ENCODE measurements around the gene ELOVL2. TPM values are rescaled to one million over a fixed set of nuclear protein-coding genes. Genes with fewer than 3 reads are reported as not detected.

ELOVL2 gene
- polyA plus RNA-seq, 3 donors: not detected

GRCh38 chr6:11042750-11043377, 1.2 kb downstream of the ELOVL2 start:
- H2AFZ ChIP-seq (ENCODE audit: insufficient read depth, low read depth, low read length, poor library complexity, severe bottlenecking): no peak overlapping the region
- Mint-ChIP-seq H3K27ac (peak overlapping the region in 1 of 7 donors; percentile 36), H3K4me3 (peak overlapping the region; percentile 68 to 84), H3K4me1 (peaks cover 14% of the 10 kb centered on the region), H3K9me3 (peaks cover 5 to 15% (median 7%) of the 10 kb centered on the region in 7 donors), H3K27me3 (ENCODE audit: low read depth in 3 of 3) (peaks cover 62 to 78% (median 70%) of the 10 kb centered on the region in 3 donors), H3K36me3 (peaks cover 4% of the 10 kb centered on the region in 2 donors)
- intact Hi-C loops (cut with micrococcal nuclease): no loop called here
- H4K20me1 ChIP-seq (ENCODE audit: insufficient read depth, low read length): no peaks in the 10 kb centered on the region
- H3K4me2 ChIP-seq (replicated peaks; ENCODE audit: extremely low read depth, low read length, poor library complexity, severe bottlenecking): no peak overlapping the region
- no peak overlapping the region for H3K4me3 ChIP-seq (replicated peaks in 1 of 3; ENCODE audit: low read depth in 2 of 3, low read length in 3 of 3)
- H3K36me3 ChIP-seq (replicated peaks in 1 of 2; ENCODE audit: control insufficient read depth in 1 of 2, insufficient read depth in 2 of 2, low read length in 2 of 2): no peaks in the 10 kb centered on the region
- WGBS (ENCODE audit: insufficient coverage): 37% methylated on average over 10 of the region's 10 CpGs
- no peaks in the 10 kb centered on the region for H3K79me2 ChIP-seq (ENCODE audit: insufficient read depth, low read length)
- no peak for DNase-seq
- no peak overlapping the region for H3K27ac ChIP-seq (ENCODE audit: low read depth in 1 of 2, low read length in 2 of 2)
- no peak for TF ChIP-seq CTCF (IDR thresholded peaks at IDR 0.05)
- peaks cover 6 to 15% of the 10 kb centered on the region in 2 donors for H3K4me1 ChIP-seq (ENCODE audit: control insufficient read depth in 1 of 2, insufficient read depth in 2 of 2, low read length in 2 of 2)
- H3K9ac ChIP-seq (ENCODE audit: insufficient read depth, low read length, poor library complexity, severe bottlenecking): no peak overlapping the region
- peaks cover 0 to 17% of the 10 kb centered on the region in 2 donors for H3K9me3 ChIP-seq (replicated peaks in 1 of 2; ENCODE audit: control insufficient read depth in 1 of 2, insufficient read depth in 1 of 2, low read length in 2 of 2)
- H3K27me3 ChIP-seq (ENCODE audit: control insufficient read depth in 2 of 2, insufficient read depth in 2 of 2, low read length in 2 of 2): peaks cover 71 to 83% of the 10 kb centered on the region in 2 donors

GRCh38 chr6:11042025-11042749, 1.9 kb downstream of the ELOVL2 start:
- intact Hi-C loops (cut with micrococcal nuclease): no loop called here
- H2AFZ ChIP-seq (ENCODE audit: insufficient read depth, low read depth, low read length, poor library complexity, severe bottlenecking): no peak overlapping the region
- H3K4me2 ChIP-seq (replicated peaks; ENCODE audit: extremely low read depth, low read length, poor library complexity, severe bottlenecking): no peak overlapping the region
- H3K4me1 ChIP-seq (ENCODE audit: control insufficient read depth in 1 of 2, insufficient read depth in 2 of 2, low read length in 2 of 2): peaks cover 6 to 15% of the 10 kb centered on the region in 2 donors
- H3K27ac ChIP-seq (ENCODE audit: low read depth in 1 of 2, low read length in 2 of 2): no peak overlapping the region
- no peaks in the 10 kb centered on the region for H3K79me2 ChIP-seq (ENCODE audit: insufficient read depth, low read length)
- peaks cover 72 to 89% of the 10 kb centered on the region in 2 donors for H3K27me3 ChIP-seq (ENCODE audit: control insufficient read depth in 2 of 2, insufficient read depth in 2 of 2, low read length in 2 of 2)
- Mint-ChIP-seq H3K4me1 (peaks cover 14% of the 10 kb centered on the region), H3K4me3 (peak overlapping the region in 1 of 2 donors; percentile 84), H3K9me3 (peaks cover 5 to 15% (median 7%) of the 10 kb centered on the region in 7 donors), H3K27ac (no peak overlapping the region), H3K36me3 (peaks cover 4% of the 10 kb centered on the region in 2 donors), H3K27me3 (ENCODE audit: low read depth in 3 of 3) (peaks cover 66 to 78% (median 70%) of the 10 kb centered on the region in 3 donors)
- no peak for TF ChIP-seq CTCF (IDR thresholded peaks at IDR 0.05)
- H3K9me3 ChIP-seq (replicated peaks in 1 of 2; ENCODE audit: control insufficient read depth in 1 of 2, insufficient read depth in 1 of 2, low read length in 2 of 2): peaks cover 0 to 17% of the 10 kb centered on the region in 2 donors
- DNase-seq: no peak
- no peak overlapping the region for H3K4me3 ChIP-seq (replicated peaks in 1 of 3; ENCODE audit: low read depth in 2 of 3, low read length in 3 of 3)
- no peaks in the 10 kb centered on the region for H3K36me3 ChIP-seq (replicated peaks in 1 of 2; ENCODE audit: control insufficient read depth in 1 of 2, insufficient read depth in 2 of 2, low read length in 2 of 2)
- no peaks in the 10 kb centered on the region for H4K20me1 ChIP-seq (ENCODE audit: insufficient read depth, low read length)
- WGBS (ENCODE audit: insufficient coverage): 55% methylated on average over 4 of the region's 10 CpGs
- no peak overlapping the region for H3K9ac ChIP-seq (ENCODE audit: insufficient read depth, low read length, poor library complexity, severe bottlenecking)
